ENCODE data around the gene MYOCOS.

GRCh38 chr1:171654201-171654941 is 32.3 kb downstream of the MYOCOS start:
- TF ChIP-seq, protein P1, sequence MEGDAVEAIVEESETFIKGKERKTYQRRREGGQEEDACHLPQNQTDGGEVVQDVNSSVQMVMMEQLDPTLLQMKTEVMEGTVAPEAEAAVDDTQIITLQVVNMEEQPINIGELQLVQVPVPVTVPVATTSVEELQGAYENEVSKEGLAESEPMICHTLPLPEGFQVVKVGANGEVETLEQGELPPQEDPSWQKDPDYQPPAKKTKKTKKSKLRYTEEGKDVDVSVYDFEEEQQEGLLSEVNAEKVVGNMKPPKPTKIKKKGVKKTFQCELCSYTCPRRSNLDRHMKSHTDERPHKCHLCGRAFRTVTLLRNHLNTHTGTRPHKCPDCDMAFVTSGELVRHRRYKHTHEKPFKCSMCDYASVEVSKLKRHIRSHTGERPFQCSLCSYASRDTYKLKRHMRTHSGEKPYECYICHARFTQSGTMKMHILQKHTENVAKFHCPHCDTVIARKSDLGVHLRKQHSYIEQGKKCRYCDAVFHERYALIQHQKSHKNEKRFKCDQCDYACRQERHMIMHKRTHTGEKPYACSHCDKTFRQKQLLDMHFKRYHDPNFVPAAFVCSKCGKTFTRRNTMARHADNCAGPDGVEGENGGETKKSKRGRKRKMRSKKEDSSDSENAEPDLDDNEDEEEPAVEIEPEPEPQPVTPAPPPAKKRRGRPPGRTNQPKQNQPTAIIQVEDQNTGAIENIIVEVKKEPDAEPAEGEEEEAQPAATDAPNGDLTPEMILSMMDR (IDR thresholded peaks at IDR 0.05; ENCODE audit: insufficient read depth, low read length), result no peak
- no peak for TF ChIP-seq POLR2AphosphoS5 (IDR thresholded peaks at IDR 0.05; ENCODE audit: low read depth)
- TF ChIP-seq, protein P2, sequence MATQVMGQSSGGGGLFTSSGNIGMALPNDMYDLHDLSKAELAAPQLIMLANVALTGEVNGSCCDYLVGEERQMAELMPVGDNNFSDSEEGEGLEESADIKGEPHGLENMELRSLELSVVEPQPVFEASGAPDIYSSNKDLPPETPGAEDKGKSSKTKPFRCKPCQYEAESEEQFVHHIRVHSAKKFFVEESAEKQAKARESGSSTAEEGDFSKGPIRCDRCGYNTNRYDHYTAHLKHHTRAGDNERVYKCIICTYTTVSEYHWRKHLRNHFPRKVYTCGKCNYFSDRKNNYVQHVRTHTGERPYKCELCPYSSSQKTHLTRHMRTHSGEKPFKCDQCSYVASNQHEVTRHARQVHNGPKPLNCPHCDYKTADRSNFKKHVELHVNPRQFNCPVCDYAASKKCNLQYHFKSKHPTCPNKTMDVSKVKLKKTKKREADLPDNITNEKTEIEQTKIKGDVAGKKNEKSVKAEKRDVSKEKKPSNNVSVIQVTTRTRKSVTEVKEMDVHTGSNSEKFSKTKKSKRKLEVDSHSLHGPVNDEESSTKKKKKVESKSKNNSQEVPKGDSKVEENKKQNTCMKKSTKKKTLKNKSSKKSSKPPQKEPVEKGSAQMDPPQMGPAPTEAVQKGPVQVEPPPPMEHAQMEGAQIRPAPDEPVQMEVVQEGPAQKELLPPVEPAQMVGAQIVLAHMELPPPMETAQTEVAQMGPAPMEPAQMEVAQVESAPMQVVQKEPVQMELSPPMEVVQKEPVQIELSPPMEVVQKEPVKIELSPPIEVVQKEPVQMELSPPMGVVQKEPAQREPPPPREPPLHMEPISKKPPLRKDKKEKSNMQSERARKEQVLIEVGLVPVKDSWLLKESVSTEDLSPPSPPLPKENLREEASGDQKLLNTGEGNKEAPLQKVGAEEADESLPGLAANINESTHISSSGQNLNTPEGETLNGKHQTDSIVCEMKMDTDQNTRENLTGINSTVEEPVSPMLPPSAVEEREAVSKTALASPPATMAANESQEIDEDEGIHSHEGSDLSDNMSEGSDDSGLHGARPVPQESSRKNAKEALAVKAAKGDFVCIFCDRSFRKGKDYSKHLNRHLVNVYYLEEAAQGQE (IDR thresholded peaks at IDR 0.05; ENCODE audit: insufficient replicate concordance, low read depth), result no peak
- TF ChIP-seq GABPA (IDR thresholded peaks at IDR 0.05; ENCODE audit: low read depth), result no peak
- TF ChIP-seq SPI1 (IDR thresholded peaks at IDR 0.05; ENCODE audit: borderline replicate concordance, low read depth), result no peak
